IMR-90 (cell line): ENCODE data around the gene PITPNM2. TPM values are rescaled to one million over a fixed set of nuclear protein-coding genes. Genes with fewer than 3 reads are reported as not detected.
A peak's percentile ranks its signal among the peaks of the same experiment; 100 is the strongest.

Experiments used
- ATAC-seq: fragments of 200-7000 bp; cut with Tn5 transposase; 2 replicates; pipeline ENCODE4 v1.9.1; 2020; ENCODE audit warnings: low read depth, mild to moderate bottlenecking, moderate library complexity
- BruUV-seq: library from RNA; stranded (reverse); fragments of 400-500 nt; replicated peaks from 2 replicates; lab custom pipeline; 2021; lab: Mats Ljungman, UMichigan
- CTCF ChIA-PET: fragments of 300-600 bp; formaldehyde crosslinking; extraction: SDS; loops from one replicate; lab custom pipeline; 2021; ENCODE audit warnings: antibody characterized with exemption; lab: Yijun Ruan, JAX
- POLR2A ChIA-PET: fragments of 300-600 bp; sonication (Branson Sonifier 250); formaldehyde crosslinking; loops from one replicate; lab custom pipeline; 2022; ENCODE audit warnings: antibody characterized with exemption; ENCODE audit not compliant: unreplicated experiment; lab: Charles Lee
- DNase-seq: peaks from one replicate; pipeline ENCODE4 v3.0.0; 2013
- H2AFZ ChIP-seq: replicated peaks from 2 replicates; pipeline ENCODE3; 2013; ENCODE audit warnings: low read length, mild to moderate bottlenecking; ENCODE audit not compliant: poor library complexity
- H2AK5ac ChIP-seq: 2 replicates; pipeline ENCODE4 v1.6.1; 2013; ENCODE audit warnings: low read depth, low read length, inconsistent platforms
- H2AK9ac ChIP-seq: replicated peaks from 2 replicates; pipeline ENCODE3; 2013; ENCODE audit warnings: mild to moderate bottlenecking, low read depth, low read length, moderate library complexity; ENCODE audit not compliant: poor library complexity
- H2BK120ac ChIP-seq: 2 replicates; pipeline ENCODE4 v1.6.1; 2013; ENCODE audit warnings: low read depth, low read length, inconsistent platforms
- H2BK15ac ChIP-seq: 3 replicates; pipeline ENCODE4 v1.6.1; 2013; ENCODE audit warnings: low read depth, low read length, inconsistent platforms
- H2BK20ac ChIP-seq: 2 replicates; pipeline ENCODE4 v1.6.1; 2013; ENCODE audit warnings: low read depth, mild to moderate bottlenecking, inconsistent platforms, low read length, moderate library complexity
- H2BK5ac ChIP-seq: 2 replicates; pipeline ENCODE4 v1.6.1; 2013; ENCODE audit warnings: mild to moderate bottlenecking, low read depth, low read length, inconsistent platforms; ENCODE audit not compliant: poor library complexity, severe bottlenecking
- H3K14ac ChIP-seq: replicated peaks from 2 replicates; pipeline ENCODE4 v1.6.1; 2013; ENCODE audit warnings: low read depth, low read length, inconsistent platforms
- H3K18ac ChIP-seq: 2 replicates; pipeline ENCODE4 v1.6.1; 2013; ENCODE audit warnings: low read depth, low read length, control low read depth
- H3K23ac ChIP-seq: 2 replicates; pipeline ENCODE4 v1.6.1; 2013; ENCODE audit warnings: low read depth, low read length, inconsistent platforms
- H3K27ac ChIP-seq: 2 replicates; pipeline ENCODE4 v1.5.1; 2013; ENCODE audit warnings: mild to moderate bottlenecking, control low read depth, low read length; ENCODE audit not compliant: insufficient read depth
- H3K27me3 ChIP-seq: 2 replicates; pipeline ENCODE4 v1.6.1; 2013; ENCODE audit warnings: low read length; ENCODE audit not compliant: control insufficient read depth, insufficient read depth
- H3K36me3 ChIP-seq: 2 replicates; pipeline ENCODE4 v1.6.1; 2013; ENCODE audit warnings: low read length, mixed read lengths; ENCODE audit not compliant: control insufficient read depth, insufficient read depth
- H3K4ac ChIP-seq: 2 replicates; pipeline ENCODE4 v1.6.1; 2013; ENCODE audit warnings: low read depth, low read length, inconsistent platforms
- H3K4me1 ChIP-seq: 2 replicates; pipeline ENCODE4 v1.6.1; 2013; ENCODE audit warnings: low read length, mixed read lengths; ENCODE audit not compliant: control insufficient read depth, insufficient read depth
- H3K4me2 ChIP-seq: 2 replicates; pipeline ENCODE4 v1.6.1; 2013; ENCODE audit warnings: low read depth, mild to moderate bottlenecking, control low read depth, low read length, moderate library complexity
- H3K4me3 ChIP-seq: 2 replicates; pipeline ENCODE4 v1.5.1; 2013; ENCODE audit warnings: low read depth, mild to moderate bottlenecking, control low read depth, low read length, moderate library complexity; ENCODE audit not compliant: insufficient read depth
- H3K56ac ChIP-seq: 2 replicates; pipeline ENCODE4 v1.6.1; 2013; ENCODE audit warnings: low read length, inconsistent platforms; ENCODE audit not compliant: insufficient read depth; ENCODE audit errors: extremely low read depth
- H3K79me1 ChIP-seq, 2 experiments: 2 replicates each; pipeline ENCODE4 v1.6.1; 2013; ENCODE audit warnings: low read length in 2 of 2, inconsistent platforms in 1 of 2, low read depth in 1 of 2
- H3K9ac ChIP-seq: 2 replicates; pipeline ENCODE4 v1.6.1; 2013; ENCODE audit warnings: low read depth, low read length, control low read depth
- H3K9me1 ChIP-seq: 2 replicates; pipeline ENCODE4 v1.6.1; 2013; ENCODE audit warnings: low read length, inconsistent platforms; ENCODE audit not compliant: insufficient read depth
- H3K9me3 ChIP-seq: 2 replicates; pipeline ENCODE4 v1.6.1; 2013; ENCODE audit warnings: low read length; ENCODE audit not compliant: control insufficient read depth, insufficient read depth
- H4K20me1 ChIP-seq: 2 replicates; pipeline ENCODE4 v1.6.1; 2013; ENCODE audit warnings: low read length, inconsistent platforms; ENCODE audit not compliant: insufficient read depth
- H4K5ac ChIP-seq: 2 replicates; pipeline ENCODE4 v1.6.1; 2013; ENCODE audit warnings: mild to moderate bottlenecking, low read depth, low read length, control low read depth
- H4K8ac ChIP-seq, 2 experiments: 2 replicates each; pipeline ENCODE4 v1.6.1; 2013; ENCODE audit warnings: low read depth in 2 of 2, low read length in 2 of 2, control low read depth in 1 of 2, inconsistent platforms in 1 of 2
- H4K91ac ChIP-seq: 2 replicates; pipeline ENCODE4 v1.6.1; 2013; ENCODE audit warnings: low read depth, low read length, inconsistent platforms; ENCODE audit not compliant: insufficient read depth
- FOS ChIP-seq: fragments of 150-350 bp; IDR thresholded peaks from 2 replicates; pipeline ENCODE4 v1.6.1; 2016; ENCODE audit warnings: low read depth, low read length
- MXI1 ChIP-seq: IDR thresholded peaks from 2 replicates; pipeline ENCODE4 v1.6.1; 2012; ENCODE audit warnings: low read depth, mild to moderate bottlenecking, low read length, moderate library complexity, borderline replicate concordance
- POLR2A ChIP-seq: IDR thresholded peaks from 2 replicates; pipeline ENCODE4 v1.6.1; 2012; ENCODE audit warnings: mild to moderate bottlenecking, low read depth, low read length
- RCOR1 ChIP-seq: IDR thresholded peaks from 2 replicates; pipeline ENCODE4 v1.6.1; 2012; ENCODE audit warnings: mild to moderate bottlenecking, low read length, improper control_type of control experiment; ENCODE audit not compliant: insufficient replicate concordance
- RFX5 ChIP-seq: IDR thresholded peaks from 2 replicates; pipeline ENCODE4 v1.8.0; 2012; ENCODE audit warnings: low read depth, mild to moderate bottlenecking, low read length, moderate library complexity
- SMC3 ChIP-seq: fragments of 150-350 bp; IDR thresholded peaks from 2 replicates; pipeline ENCODE4 v1.6.1; 2016; ENCODE audit warnings: low read depth, mild to moderate bottlenecking, antibody characterized with exemption, low read length, moderate library complexity
- WGBS, 2 experiments: methylation state at CpG; one replicate each; pipeline versions ENCODE4 v1.1.5 to v1.1.7; 2013; ENCODE audit warnings: missing lambda C conversion rate in 2 of 2; ENCODE audit not compliant: insufficient read length in 1 of 2; ENCODE audit errors: extremely low coverage in 2 of 2; 5-methylcytosine and 5-hydroxymethylcytosine counted together
- dilution Hi-C: fragments of 300-500 bp; cut with HindIII; formaldehyde crosslinking; loops from one replicate; pipeline ENCODE4 v1.14.3; 2018; ENCODE audit warnings: low sequenced_read_pairs; ENCODE audit not compliant: unreplicated experiment
- in situ Hi-C: fragments of 300-500 bp; cut with MboI; formaldehyde crosslinking; loops from 3 replicates; pipeline ENCODE4 v1.14.3; 2019; ENCODE audit warnings: low sequenced_read_pairs, inconsistent platforms, mixed read lengths
- intact Hi-C: fragments of 100-400 bp; cut with micrococcal nuclease; formaldehyde crosslinking; loops from 2 replicates; pipeline ENCODE4 v1.10.0; 2022
- polyA plus RNA-seq, 3 experiments: library from polyadenylated mRNA; depleted of rRNA; stranded (reverse); fragments of >200 nt; gene quantifications; 2 replicates each; pipeline ENCODE4 v1.2.3, GENCODE V29; 2012; ENCODE audit warnings: low replicate concordance in 1 of 3
- total RNA-seq: library from RNA; depleted of rRNA; stranded (reverse); fragments of >200 nt; gene quantifications from 2 replicates; pipeline ENCODE4 v1.2.3, GENCODE V29; 2012
- TF ChIP-seq, protein P1 (sequence below): fragments of 150-350 bp; IDR thresholded peaks from 2 replicates; pipeline ENCODE4 v1.6.1; 2016; ENCODE audit warnings: low read depth, mild to moderate bottlenecking, low read length, moderate library complexity, borderline replicate concordance
- TF ChIP-seq, protein P2 (sequence below): fragments of 150-350 bp; IDR thresholded peaks from 2 replicates; pipeline ENCODE4 v1.6.1; 2017; ENCODE audit warnings: mild to moderate bottlenecking, antibody characterized with exemption, low read length, low read depth

The PITPNM2 gene
- total and polyA plus RNA-seq, 2 of the 4 experiments (the other 2 are of a cell fraction), result 1.6 to 3.0 TPM

DNA sequence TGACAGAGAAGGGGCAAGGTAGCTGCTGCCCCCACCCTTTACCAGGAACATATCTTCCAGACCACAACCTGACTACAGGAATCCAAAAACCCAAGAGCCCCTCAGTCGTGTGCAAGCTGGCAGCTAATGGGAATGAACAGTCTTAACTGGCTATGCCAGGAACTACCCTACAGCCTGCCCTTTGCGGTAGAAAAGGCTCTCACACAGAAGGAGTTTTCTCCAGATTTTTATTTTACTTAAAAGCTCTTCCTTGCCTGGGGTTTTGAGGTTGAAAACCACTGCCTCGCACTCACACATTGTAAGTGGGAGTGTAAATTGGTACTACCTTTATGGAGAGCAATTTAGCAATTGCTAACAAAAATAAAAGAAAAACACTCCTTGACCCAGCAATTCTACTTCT is 28.3 kb downstream of the PITPNM2 start (continued):
- no peak for TF ChIP-seq MXI1
- no peak for TF ChIP-seq FOS

DNA sequence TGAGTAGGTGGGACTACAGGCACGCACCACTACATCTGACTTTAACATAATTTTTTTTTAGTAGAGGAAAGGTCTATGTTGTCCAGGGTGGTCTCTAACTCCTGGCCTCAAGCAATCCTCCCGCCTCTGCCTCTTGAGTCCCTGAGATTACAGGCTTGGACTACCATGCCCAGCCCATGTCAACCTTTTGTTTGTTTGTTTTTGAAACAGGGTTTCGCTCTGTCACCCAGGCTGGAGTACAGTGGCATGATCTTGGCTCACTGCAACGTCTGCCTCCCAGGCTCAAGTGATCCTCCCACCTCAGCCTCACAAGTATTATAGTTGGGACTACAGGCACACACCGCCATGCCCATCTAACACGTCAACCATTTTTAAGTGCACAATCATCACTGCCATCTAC is 29.2 kb downstream of the PITPNM2 start:
- H2BK5ac ChIP-seq, result no peak overlapping the region
- ChIA-PET POLR2A (no interaction called here), CTCF (no interaction called here)
- ATAC-seq (no peak), DNase-seq (no peak)
- H3K14ac ChIP-seq, result no peak overlapping the region; the same call in 1 of the 2 replicates
- H3K23ac ChIP-seq, result no peak overlapping the region
- in situ Hi-C loops, result no loop called here
- H4K20me1 ChIP-seq, result peaks cover 21% of the 10 kb centered on the region
- no peak overlapping the region for H3K18ac ChIP-seq
- no peak overlapping the region for H3K9ac ChIP-seq
- no peak overlapping the region for H3K27ac ChIP-seq
- no TSS peak for BruUV-seq
- no peak overlapping the region for H3K4me3 ChIP-seq
- no peak overlapping the region for H2BK15ac ChIP-seq
- H3K4ac ChIP-seq, result no peak overlapping the region
- H2AK9ac ChIP-seq, result no peak overlapping the region
- H3K56ac ChIP-seq, result no peak overlapping the region
- H2BK20ac ChIP-seq, result no peak overlapping the region
- H4K5ac ChIP-seq, result no peak overlapping the region
- dilution Hi-C loops, result no loop called here
- WGBS, 2 experiments, result 93% methylated on average over 3 of the region's 6 CpGs; no CpG with 5 or more reads in 1 of the 2 experiments
- intact Hi-C loops, result no loop called here
- no peak overlapping the region for H2BK120ac ChIP-seq
- peaks cover 15% of the 10 kb centered on the region for H3K4me1 ChIP-seq
- peak overlapping the region; percentile 54; the same call in 1 of the 2 replicates for H2AK5ac ChIP-seq
- TF ChIP-seq, protein P1, sequence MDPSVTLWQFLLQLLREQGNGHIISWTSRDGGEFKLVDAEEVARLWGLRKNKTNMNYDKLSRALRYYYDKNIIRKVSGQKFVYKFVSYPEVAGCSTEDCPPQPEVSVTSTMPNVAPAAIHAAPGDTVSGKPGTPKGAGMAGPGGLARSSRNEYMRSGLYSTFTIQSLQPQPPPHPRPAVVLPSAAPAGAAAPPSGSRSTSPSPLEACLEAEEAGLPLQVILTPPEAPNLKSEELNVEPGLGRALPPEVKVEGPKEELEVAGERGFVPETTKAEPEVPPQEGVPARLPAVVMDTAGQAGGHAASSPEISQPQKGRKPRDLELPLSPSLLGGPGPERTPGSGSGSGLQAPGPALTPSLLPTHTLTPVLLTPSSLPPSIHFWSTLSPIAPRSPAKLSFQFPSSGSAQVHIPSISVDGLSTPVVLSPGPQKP, result no peak
- TF ChIP-seq RCOR1, result no peak
- TF ChIP-seq, protein P2, sequence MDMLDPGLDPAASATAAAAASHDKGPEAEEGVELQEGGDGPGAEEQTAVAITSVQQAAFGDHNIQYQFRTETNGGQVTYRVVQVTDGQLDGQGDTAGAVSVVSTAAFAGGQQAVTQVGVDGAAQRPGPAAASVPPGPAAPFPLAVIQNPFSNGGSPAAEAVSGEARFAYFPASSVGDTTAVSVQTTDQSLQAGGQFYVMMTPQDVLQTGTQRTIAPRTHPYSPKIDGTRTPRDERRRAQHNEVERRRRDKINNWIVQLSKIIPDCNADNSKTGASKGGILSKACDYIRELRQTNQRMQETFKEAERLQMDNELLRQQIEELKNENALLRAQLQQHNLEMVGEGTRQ, result no peak
- no peak for TF ChIP-seq RFX5
- TF ChIP-seq POLR2A, result no peak
- no peak for TF ChIP-seq SMC3
- no peak overlapping the region for H3K4me2 ChIP-seq
- H3K9me1 ChIP-seq, result peaks cover 21% of the 10 kb centered on the region
- no peaks in the 10 kb centered on the region for H3K27me3 ChIP-seq
- H3K36me3 ChIP-seq, result no peaks in the 10 kb centered on the region
- H2AFZ ChIP-seq, result no peak overlapping the region
- peaks cover 0 to 43% of the 10 kb centered on the region in 2 experiments; a peak in 3 of 4 replicates for H3K79me1 ChIP-seq
- no peak overlapping the region for H4K91ac ChIP-seq
- no peak overlapping the region for H4K8ac ChIP-seq
- no peaks in the 10 kb centered on the region for H3K9me3 ChIP-seq
